GM23338 (cell line): Measurements from ENCODE around the gene DHRS7B. TPM values are rescaled to one million over a fixed set of nuclear protein-coding genes. Genes with fewer than 3 reads are reported as not detected.

Experiments used
- ATAC-seq: fragments of 200-7000 bp; cut with Tn5 transposase; 3 replicates; pipeline ENCODE4 v1.9.1; 2020
- DNase-seq: peaks from one replicate; pipeline ENCODE4 v3.0.0-alpha.2; 2015; ENCODE audit warnings: low spot score
- H2AFZ ChIP-seq: fragments of 200-600 bp; sonication (generic); 2 replicates; pipeline ENCODE4 v1.8.0; 2016; ENCODE audit warnings: antibody characterized with exemption, mild to moderate bottlenecking, moderate library complexity
- H3F3A ChIP-seq: fragments of 200-600 bp; sonication (generic); replicated peaks from 2 replicates; pipeline ENCODE4 v1.8.0; 2017; ENCODE audit warnings: antibody characterized with exemption, mixed run types, low read depth
- H3K27ac ChIP-seq: fragments of 200-600 bp; sonication (generic); 2 replicates; pipeline ENCODE4 v1.6.1; 2016; ENCODE audit warnings: low read depth
- H3K27me3 ChIP-seq: fragments of 200-600 bp; sonication (generic); 2 replicates; pipeline ENCODE4 v1.8.0; 2016; ENCODE audit warnings: mild to moderate bottlenecking, mixed run types, moderate library complexity; ENCODE audit not compliant: insufficient read depth
- H3K36me3 ChIP-seq: fragments of 200-600 bp; sonication (generic); 2 replicates; pipeline ENCODE4 v1.8.0; 2016; ENCODE audit warnings: mild to moderate bottlenecking; ENCODE audit not compliant: insufficient read depth
- H3K4me1 ChIP-seq: fragments of 200-600 bp; sonication (generic); 2 replicates; pipeline ENCODE4 v1.8.0; 2016; ENCODE audit warnings: mild to moderate bottlenecking, moderate library complexity; ENCODE audit not compliant: insufficient read depth
- H3K4me2 ChIP-seq: fragments of 200-600 bp; sonication (generic); 2 replicates; pipeline ENCODE4 v1.7.1; 2017; ENCODE audit warnings: mixed run types
- H3K4me3 ChIP-seq: fragments of 200-600 bp; sonication (generic); 2 replicates; pipeline ENCODE4 v1.6.1; 2016; ENCODE audit warnings: mixed run types
- H3K79me2 ChIP-seq: fragments of 200-600 bp; sonication (generic); replicated peaks from 2 replicates; pipeline ENCODE4 v1.8.0; 2017; ENCODE audit warnings: mild to moderate bottlenecking; ENCODE audit not compliant: insufficient read depth
- H3K9me2 ChIP-seq: fragments of 200-600 bp; sonication (generic); 2 replicates; pipeline ENCODE4 v1.8.0; 2017; ENCODE audit not compliant: insufficient read depth
- H4K20me1 ChIP-seq: fragments of 200-600 bp; sonication (generic); replicated peaks from 2 replicates; pipeline ENCODE4 v1.8.0; 2017; ENCODE audit warnings: mild to moderate bottlenecking; ENCODE audit not compliant: insufficient read depth
- H3K27ac Mint-ChIP-seq: 2 replicates; pipeline ENCODE4 v1.8.0; 2020; ENCODE audit warnings: inconsistent platforms, mild to moderate bottlenecking, moderate library complexity, mixed read lengths
- H3K27me3 Mint-ChIP-seq: 3 replicates; pipeline ENCODE4 v1.8.0; 2022; ENCODE audit warnings: low read depth, mild to moderate bottlenecking, moderate library complexity, mixed read lengths, inconsistent platforms; ENCODE audit not compliant: insufficient read depth, poor library complexity
- H3K36me3 Mint-ChIP-seq: 3 replicates; pipeline ENCODE4 v1.8.0; 2021; ENCODE audit warnings: low read depth, mild to moderate bottlenecking, inconsistent platforms, moderate library complexity, mixed read lengths
- H3K4me1 Mint-ChIP-seq: 3 replicates; pipeline ENCODE4 v1.8.0; 2020; ENCODE audit warnings: mild to moderate bottlenecking, inconsistent platforms, mixed read lengths
- H3K4me3 Mint-ChIP-seq: 3 replicates; pipeline ENCODE4 v1.8.0; 2021; ENCODE audit warnings: moderate library complexity, mild to moderate bottlenecking, inconsistent platforms, mixed read lengths
- H3K9me3 Mint-ChIP-seq: 3 replicates; pipeline ENCODE4 v1.8.0; 2020; ENCODE audit warnings: moderate library complexity, mild to moderate bottlenecking, inconsistent platforms, mixed read lengths
- CREB1 ChIP-seq: fragments of 250-450 bp; sonication (Bioruptor Pico); IDR thresholded peaks from 2 replicates; pipeline ENCODE4 v1.5.0; 2020; ENCODE audit warnings: low read depth, mild to moderate bottlenecking, moderate library complexity
- ETS1 ChIP-seq: IDR thresholded peaks from 2 replicates; pipeline ENCODE4 v1.6.1; 2016; ENCODE audit warnings: antibody characterized with exemption
- EZH2phosphoT487 ChIP-seq: fragments of 200-600 bp; sonication (generic); IDR thresholded peaks from one replicate; pipeline ENCODE4 v1.8.1; 2018; ENCODE audit warnings: antibody characterized with exemption; ENCODE audit not compliant: unreplicated experiment
- JUNB ChIP-seq: IDR thresholded peaks from one replicate; pipeline ENCODE4 v1.6.1; 2016; ENCODE audit warnings: antibody characterized with exemption; ENCODE audit not compliant: unreplicated experiment
- NANOG ChIP-seq: IDR thresholded peaks from 2 replicates; pipeline ENCODE4 v1.6.1; 2016; ENCODE audit warnings: antibody characterized with exemption, borderline replicate concordance
- POLR2AphosphoS5 ChIP-seq: IDR thresholded peaks from 2 replicates; pipeline ENCODE4 v1.6.1; 2016; ENCODE audit warnings: antibody characterized with exemption, low read depth
- REST ChIP-seq: IDR thresholded peaks from one replicate; pipeline ENCODE4 v1.6.1; 2018; ENCODE audit warnings: antibody characterized with exemption; ENCODE audit not compliant: unreplicated experiment
- STAT1 ChIP-seq: IDR thresholded peaks from one replicate; pipeline ENCODE4 v1.6.1; 2016; ENCODE audit warnings: antibody characterized with exemption; ENCODE audit not compliant: unreplicated experiment
- ZNF331 ChIP-seq: fragments of 250-450 bp; sonication (Bioruptor Pico); IDR thresholded peaks from 2 replicates; pipeline ENCODE4 v1.5.0; 2020; ENCODE audit warnings: low read depth, mild to moderate bottlenecking, moderate library complexity
- ZNF462 ChIP-seq: fragments of 250-450 bp; sonication (Bioruptor Pico); IDR thresholded peaks from 2 replicates; pipeline ENCODE4 v1.5.0; 2020; ENCODE audit warnings: mild to moderate bottlenecking, moderate library complexity
- polyA plus RNA-seq: library from polyadenylated mRNA; unstranded; fragments of >200 nt; fragmentation: Nextera tagmentation; extraction: Ambion mirVana; gene quantifications from 2 replicates; pipeline ENCODE4 v1.2.1, GENCODE V29; 2016
- total RNA-seq: library from RNA; depleted of rRNA; stranded (reverse); fragments of >200 nt; shearing (Covaris generic); gene quantifications from 2 replicates; pipeline ENCODE4 v1.2.3, GENCODE V29; 2014

DHRS7B gene
- total and polyA plus RNA-seq, 2 experiments from 2014 or later = 26.6 to 27.9 TPM

GRCh38 chr17:21174713-21175112 is 47.9 kb downstream of the DHRS7B start:
- Histone ChIP-seq H3F3A (no peaks in the 10 kb centered on the region), H3K79me2 (no peaks in the 10 kb centered on the region), H4K20me1 (no peaks in the 10 kb centered on the region), H3K36me3 (no peaks in the 10 kb centered on the region), H3K27me3 (no peaks in the 10 kb centered on the region), H2AFZ (no peak overlapping the region), H3K4me2 (no peak overlapping the region), H3K9me2 (no peaks in the 10 kb centered on the region), H3K27ac (no peak overlapping the region), H3K4me3 (no peak overlapping the region), H3K4me1 (no peaks in the 10 kb centered on the region)
- Mint-ChIP-seq H3K9me3 (no peaks in the 10 kb centered on the region), H3K27me3 (peaks cover 2% of the 10 kb centered on the region), H3K27ac (no peak overlapping the region), H3K4me1 (no peaks in the 10 kb centered on the region; the same call in 2 of the 3 replicates), H3K36me3 (peaks cover 9% of the 10 kb centered on the region; the same call in 2 of the 3 replicates), H3K4me3 (no peak overlapping the region)
- no peak for DNase-seq
- no peak for ATAC-seq
- TF ChIP-seq ZNF462 (CRISPR knock-in tag) (no peak), JUNB (no peak), STAT1 (no peak), NANOG (no peak), ZNF331 (no peak), EZH2phosphoT487 (no peak), ETS1 (no peak), POLR2AphosphoS5 (no peak), REST (no peak), CREB1 (no peak)
